Measurements from ENCODE around the gene CDNF.

DNA sequence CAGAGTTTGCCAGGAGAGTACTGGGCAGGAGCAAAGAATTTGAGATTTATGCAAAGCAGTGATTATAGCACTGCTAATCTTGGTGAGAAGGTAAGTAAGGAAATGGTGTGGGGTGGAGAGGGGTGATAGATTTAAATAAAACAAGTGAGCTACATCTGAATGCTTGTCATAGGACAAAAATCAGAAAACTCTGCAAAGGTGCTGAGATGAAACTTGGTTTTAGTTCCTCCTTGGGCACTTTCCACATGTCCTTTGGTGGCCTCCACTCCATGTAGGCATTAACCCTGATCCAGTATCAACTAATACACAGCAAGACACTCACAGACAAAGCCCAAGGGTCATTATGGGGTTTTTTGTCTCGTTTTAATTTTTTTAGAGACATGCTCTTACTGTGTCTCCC lies 37.4 kb downstream of the CDNF start:
- TF ChIP-seq POLR2A (IDR thresholded peaks at IDR 0.05) (no peak), CTCF (IDR thresholded peaks at IDR 0.05) (no peak)
